Measurements from ENCODE around the gene MPEG1. TPM values are rescaled to one million over a fixed set of nuclear protein-coding genes. Genes with fewer than 3 reads are reported as not detected.

The MPEG1 gene
- total and polyA plus RNA-seq, 3 experiments from 2014 or later, result 1.2 to 1.5 TPM; not detected in 1

GRCh38 chr11:59200423-59200746 is 12.3 kb downstream of the MPEG1 start:
- no peaks in the 10 kb centered on the region for H3K36me3 ChIP-seq (ENCODE audit: insufficient read depth, low read length)
- POLR2A ChIA-PET, result no interaction called here
- Mint-ChIP-seq H3K4me1 (peaks cover 0 to 7% (median 0%) of the 10 kb centered on the region in 3 donors), H3K9me3 (no peaks in the 10 kb centered on the region), H3K36me3 (peaks cover under 1 to 12% (median 2%) of the 10 kb centered on the region in 3 donors), H3K27me3 (no peaks in the 10 kb centered on the region), H3K27ac (no peak overlapping the region), H3K4me3 (no peak overlapping the region)
- H3K27ac ChIP-seq (ENCODE audit: low read depth, low read length), result no peak overlapping the region
- no peaks in the 10 kb centered on the region for H3K4me1 ChIP-seq (ENCODE audit: insufficient read depth, low read length)
- H3K4me3 ChIP-seq (ENCODE audit: low read length), result no peak overlapping the region
- DNase-seq, result no peak
- CTCF ChIA-PET, result interaction anchor here (4.1 to 4.2 kb wide), 2 partner anchors 15 to 29 kb away, joined by 13 to 19 read pairs; partner anchors contain the start of gene DTX4
- H3K27me3 ChIP-seq (ENCODE audit: insufficient read depth, low read length, poor library complexity, severe bottlenecking), result no peaks in the 10 kb centered on the region
- no peaks in the 10 kb centered on the region for H3K9me3 ChIP-seq (ENCODE audit: low read length)

GRCh38 chr11:59199546-59200422 is 12.9 kb downstream of the MPEG1 start:
- no peak overlapping the region for H3K4me3 ChIP-seq (ENCODE audit: low read length)
- Mint-ChIP-seq H3K27me3 (no peaks in the 10 kb centered on the region), H3K4me3 (no peak overlapping the region), H3K4me1 (peaks cover 0 to 7% (median 0%) of the 10 kb centered on the region in 3 donors), H3K27ac (no peak overlapping the region), H3K9me3 (no peaks in the 10 kb centered on the region), H3K36me3 (peaks cover 2 to 13% (median 3%) of the 10 kb centered on the region in 3 donors)
- CTCF ChIA-PET, result no interaction called here
- POLR2A ChIA-PET, result no interaction called here
- H3K27me3 ChIP-seq (ENCODE audit: insufficient read depth, low read length, poor library complexity, severe bottlenecking), result no peaks in the 10 kb centered on the region
- no peaks in the 10 kb centered on the region for H3K9me3 ChIP-seq (ENCODE audit: low read length)
- no peaks in the 10 kb centered on the region for H3K36me3 ChIP-seq (ENCODE audit: insufficient read depth, low read length)
- H3K27ac ChIP-seq (ENCODE audit: low read depth, low read length), result no peak overlapping the region
- no peak for DNase-seq
- no peaks in the 10 kb centered on the region for H3K4me1 ChIP-seq (ENCODE audit: insufficient read depth, low read length)

DNA sequence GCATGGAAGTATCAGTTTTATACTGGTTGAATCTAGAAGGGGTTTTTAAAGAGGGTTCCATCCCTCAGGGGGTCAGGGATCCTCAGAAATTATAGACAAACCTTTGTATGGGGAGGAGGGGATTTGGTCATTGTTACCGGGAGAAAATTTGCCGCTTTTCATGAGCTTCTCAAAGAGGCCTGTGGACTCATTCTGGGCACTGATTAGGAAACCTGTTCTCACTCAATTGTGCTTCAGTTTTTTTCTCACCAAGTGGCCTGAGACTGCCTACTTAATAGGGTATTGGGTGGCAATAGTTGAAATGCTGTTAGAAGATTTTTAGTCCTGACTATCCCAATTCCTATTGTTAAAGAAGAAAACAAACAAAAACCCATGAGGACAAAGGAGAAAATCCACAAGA is 14.0 kb downstream of the MPEG1 start:
- no peak overlapping the region for H3K27ac ChIP-seq (ENCODE audit: low read depth, low read length)

DNA sequence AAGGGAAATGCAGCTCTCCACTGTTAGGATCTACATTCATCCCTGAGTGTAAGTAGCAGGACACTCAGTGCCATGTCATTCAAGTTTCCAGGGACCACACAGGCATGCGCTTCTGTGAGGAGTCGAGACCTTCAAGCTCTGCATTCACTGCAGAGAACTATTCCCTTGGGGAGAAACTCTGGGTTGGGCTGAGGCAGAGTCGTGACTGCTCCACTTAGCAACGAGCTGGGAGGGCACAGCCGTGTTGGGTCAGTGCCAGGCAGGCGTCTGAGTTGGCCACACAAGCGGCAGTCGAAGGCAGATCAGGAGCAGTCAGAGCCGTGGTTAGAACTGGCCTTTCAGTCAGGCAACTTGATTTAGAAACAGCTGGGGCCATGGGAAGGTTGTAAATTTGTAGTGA is 14.7 kb downstream of the MPEG1 start:
- POLR2A ChIA-PET, result no interaction called here

More for the DNA sequence above, 14.0 kb downstream of the MPEG1 start:
- no peaks in the 10 kb centered on the region for H3K9me3 Mint-ChIP-seq
- H3K27me3 ChIP-seq (ENCODE audit: insufficient read depth, low read length, poor library complexity, severe bottlenecking), result no peaks in the 10 kb centered on the region
- ChIA-PET POLR2A (no interaction called here), CTCF (interaction anchor here (1.4 to 1.6 kb wide), 2 partner anchors 12 to 27 kb away, joined by 4 to 5 read pairs; partner anchors contain the start of gene DTX4)
- H3K4me1 ChIP-seq (ENCODE audit: insufficient read depth, low read length), result no peaks in the 10 kb centered on the region
- H3K4me3 ChIP-seq (ENCODE audit: low read length), result no peak overlapping the region
- H3K9me3 ChIP-seq (ENCODE audit: low read length), result no peaks in the 10 kb centered on the region
- DNase-seq, result no peak
- peaks cover 2 to 13% (median 3%) of the 10 kb centered on the region in 3 donors for H3K36me3 Mint-ChIP-seq
- peak overlapping the region in 1 of 8 donors; percentile 5 for H3K27ac Mint-ChIP-seq
- peaks cover 0 to 7% (median 0%) of the 10 kb centered on the region in 3 donors for H3K4me1 Mint-ChIP-seq
- no peaks in the 10 kb centered on the region for H3K36me3 ChIP-seq (ENCODE audit: insufficient read depth, low read length)
- no peak overlapping the region for H3K4me3 Mint-ChIP-seq
- no peaks in the 10 kb centered on the region for H3K27me3 Mint-ChIP-seq

GRCh38 chr11:59196777-59197176 is 15.9 kb downstream of the MPEG1 start:
- H3K9me3 Mint-ChIP-seq, result no peaks in the 10 kb centered on the region

More for the DNA sequence above, 14.7 kb downstream of the MPEG1 start:
- DNase-seq, result no peak
- Mint-ChIP-seq H3K9me3 (no peaks in the 10 kb centered on the region), H3K27me3 (no peaks in the 10 kb centered on the region), H3K4me1 (peaks cover 0 to 7% (median 0%) of the 10 kb centered on the region in 3 donors), H3K4me3 (no peak overlapping the region), H3K27ac (no peak overlapping the region), H3K36me3 (peaks cover 2 to 13% (median 3%) of the 10 kb centered on the region in 3 donors)
- CTCF ChIA-PET, result interaction anchor here (1.4 to 1.6 kb wide), 2 partner anchors 12 to 27 kb away, joined by 4 to 5 read pairs; partner anchors contain the start of gene DTX4
- Histone ChIP-seq H3K36me3 (ENCODE audit: insufficient read depth, low read length) (no peaks in the 10 kb centered on the region), H3K4me1 (ENCODE audit: insufficient read depth, low read length) (no peaks in the 10 kb centered on the region), H3K27me3 (ENCODE audit: insufficient read depth, low read length, poor library complexity, severe bottlenecking) (no peaks in the 10 kb centered on the region), H3K27ac (ENCODE audit: low read depth, low read length) (no peak overlapping the region), H3K9me3 (ENCODE audit: low read length) (no peaks in the 10 kb centered on the region), H3K4me3 (ENCODE audit: low read length) (no peak overlapping the region)

DNA sequence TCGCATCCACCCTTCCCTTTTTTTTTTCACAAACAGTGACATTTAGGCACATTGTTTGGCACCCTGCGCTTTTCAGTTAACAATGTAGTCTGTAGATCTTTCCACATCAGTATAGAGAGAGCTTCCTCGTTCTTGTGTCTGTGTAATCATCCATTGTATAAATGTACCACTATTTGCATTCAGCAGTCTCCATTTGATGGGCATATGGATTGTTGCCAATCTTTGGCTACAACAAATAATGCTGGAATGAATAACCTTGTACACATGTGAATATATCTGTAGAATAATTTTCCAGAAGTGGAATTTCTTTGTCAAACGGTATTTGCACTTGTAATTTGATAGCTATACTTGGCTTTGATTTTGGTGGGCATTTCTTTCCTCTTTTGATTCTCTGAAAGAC is 17.1 kb downstream of the MPEG1 start:
- POLR2A ChIA-PET, result no interaction called here
- Mint-ChIP-seq H3K36me3 (peaks cover 2 to 10% (median 3%) of the 10 kb centered on the region in 3 donors), H3K27ac (no peak overlapping the region), H3K4me3 (no peak overlapping the region), H3K9me3 (no peaks in the 10 kb centered on the region), H3K27me3 (no peaks in the 10 kb centered on the region), H3K4me1 (peaks cover 0 to 7% (median 0%) of the 10 kb centered on the region in 3 donors)
- H3K27ac ChIP-seq (ENCODE audit: low read depth, low read length), result no peak overlapping the region
- H3K4me1 ChIP-seq (ENCODE audit: insufficient read depth, low read length), result no peaks in the 10 kb centered on the region
- no peaks in the 10 kb centered on the region for H3K9me3 ChIP-seq (ENCODE audit: low read length)
- no peak for DNase-seq
- no peak overlapping the region for H3K4me3 ChIP-seq (ENCODE audit: low read length)
- no peaks in the 10 kb centered on the region for H3K27me3 ChIP-seq (ENCODE audit: insufficient read depth, low read length, poor library complexity, severe bottlenecking)
- CTCF ChIA-PET, result interaction anchor here (1.6 kb wide), 1 partner anchor 13 kb away, joined by 5 read pairs; no protein-coding TSS in a partner anchor
- H3K36me3 ChIP-seq (ENCODE audit: insufficient read depth, low read length), result no peaks in the 10 kb centered on the region

More at GRCh38 chr11:59196777-59197176, 15.9 kb downstream of the MPEG1 start:
- no peak for DNase-seq
- peaks cover 0 to 7% (median 0%) of the 10 kb centered on the region in 3 donors for H3K4me1 Mint-ChIP-seq
- Histone ChIP-seq H3K27me3 (ENCODE audit: insufficient read depth, low read length, poor library complexity, severe bottlenecking) (no peaks in the 10 kb centered on the region), H3K36me3 (ENCODE audit: insufficient read depth, low read length) (no peaks in the 10 kb centered on the region), H3K27ac (ENCODE audit: low read depth, low read length) (no peak overlapping the region), H3K4me1 (ENCODE audit: insufficient read depth, low read length) (no peaks in the 10 kb centered on the region), H3K4me3 (ENCODE audit: low read length) (no peak overlapping the region), H3K9me3 (ENCODE audit: low read length) (no peaks in the 10 kb centered on the region)
- peaks cover 2 to 11% (median 3%) of the 10 kb centered on the region in 3 donors for H3K36me3 Mint-ChIP-seq
- no peaks in the 10 kb centered on the region for H3K27me3 Mint-ChIP-seq
- H3K4me3 Mint-ChIP-seq, result no peak overlapping the region
- POLR2A ChIA-PET, result no interaction called here
- CTCF ChIA-PET, result no interaction called here
- H3K27ac Mint-ChIP-seq, result no peak overlapping the region

- H3K9me3 Mint-ChIP-seq, result no peaks in the 10 kb centered on the region
- POLR2A ChIA-PET, result no interaction called here
- peaks cover 0 to 1% of the 10 kb centered on the region in 2 donors for H3K27me3 Mint-ChIP-seq
- no peak overlapping the region for H3K4me3 Mint-ChIP-seq
- H3K36me3 ChIP-seq (ENCODE audit: insufficient read depth, low read length), result no peaks in the 10 kb centered on the region
- no peak overlapping the region for H3K27ac Mint-ChIP-seq
- no peaks in the 10 kb centered on the region for H3K27me3 ChIP-seq (ENCODE audit: insufficient read depth, low read length, poor library complexity, severe bottlenecking)
- no peaks in the 10 kb centered on the region for H3K4me1 Mint-ChIP-seq
- H3K4me3 ChIP-seq (ENCODE audit: low read length), result no peak overlapping the region
- H3K27ac ChIP-seq (ENCODE audit: low read depth, low read length), result no peak overlapping the region
- peaks cover 3 to 10% (median 4%) of the 10 kb centered on the region in 3 donors for H3K36me3 Mint-ChIP-seq
- H3K4me1 ChIP-seq (ENCODE audit: insufficient read depth, low read length), result no peaks in the 10 kb centered on the region
- no peaks in the 10 kb centered on the region for H3K9me3 ChIP-seq (ENCODE audit: low read length)
- CTCF ChIA-PET, result interaction anchor here (0.8 to 1.6 kb wide), 3 partner anchors 13 to 35 kb away, joined by 3 read pairs; partner anchors contain the start of gene DTX4
- no peak for DNase-seq
Measured at GRCh38 chr11:59193587-59194130, 19.1 kb downstream of the MPEG1 start.

DNA sequence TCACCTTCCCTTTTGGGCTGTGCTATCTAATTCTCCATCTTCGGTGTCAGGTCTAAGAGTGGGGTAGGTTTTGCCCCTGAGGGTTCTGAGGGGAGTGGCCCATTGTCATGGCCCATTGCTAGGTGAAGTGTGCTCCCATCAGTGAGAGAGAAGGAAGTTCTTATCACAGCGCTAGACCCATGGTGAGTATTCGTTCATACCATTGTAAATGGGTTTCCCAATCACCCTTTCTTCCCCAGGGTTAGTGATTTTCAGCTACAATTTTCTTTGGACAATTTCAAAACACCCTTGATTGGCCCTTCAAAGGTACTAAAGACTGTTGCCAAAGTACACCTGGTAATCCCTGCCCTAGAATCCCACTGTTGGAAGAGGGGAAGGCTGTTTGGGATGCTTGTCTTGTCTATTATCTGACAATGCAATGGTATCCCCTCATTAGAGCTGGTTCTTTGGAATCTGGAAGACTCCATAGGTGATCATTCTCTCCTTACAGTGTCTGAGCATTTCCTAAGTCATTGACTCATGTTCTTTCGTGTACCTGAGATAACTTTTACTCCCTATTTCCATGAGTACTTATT is 20.2 kb downstream of the MPEG1 start:
- Mint-ChIP-seq H3K36me3 (peaks cover 3 to 8% (median 4%) of the 10 kb centered on the region in 3 donors), H3K27ac (no peak overlapping the region), H3K4me1 (no peaks in the 10 kb centered on the region), H3K27me3 (peaks cover 0 to 5% of the 10 kb centered on the region in 2 donors), H3K9me3 (no peaks in the 10 kb centered on the region), H3K4me3 (no peak overlapping the region)
- Histone ChIP-seq H3K4me1 (ENCODE audit: insufficient read depth, low read length) (no peaks in the 10 kb centered on the region), H3K9me3 (ENCODE audit: low read length) (no peaks in the 10 kb centered on the region), H3K36me3 (ENCODE audit: insufficient read depth, low read length) (no peaks in the 10 kb centered on the region), H3K27me3 (ENCODE audit: insufficient read depth, low read length, poor library complexity, severe bottlenecking) (no peaks in the 10 kb centered on the region), H3K27ac (ENCODE audit: low read depth, low read length) (no peak overlapping the region), H3K4me3 (ENCODE audit: low read length) (no peak overlapping the region)
- ChIA-PET CTCF (interaction anchor here (1.0 to 2.3 kb wide), 3 partner anchors 14 to 57 kb away, joined by 3 to 7 read pairs (median 4); partner anchors contain the start of gene DTX4), POLR2A (no interaction called here)
- DNase-seq, result no peak

Measured in CD8-positive, alpha-beta memory T cell (primary cell).